Activated B cell treated with CpG ODN at 0.5 μM for 24 hours (primary cell): ENCODE measurements around the gene ABCC11. TPM values are rescaled to one million over a fixed set of nuclear protein-coding genes. Genes with fewer than 3 reads are reported as not detected.

ENCODE experiments used
- ATAC-seq: fragments of 200-7000 bp; cut with Tn5 transposase; one replicate; pipeline ENCODE4 v1.10.0; 2021; ENCODE audit warnings: low read depth, mild to moderate bottlenecking, moderate library complexity
- CTCF ChIA-PET: fragments of 350-600 bp; sonication (Branson Sonifier 250); formaldehyde crosslinking; loops from one replicate; lab custom pipeline; 2021; ENCODE audit warnings: antibody characterized with exemption; lab: Charles Lee
- POLR2A ChIA-PET: fragments of 350-600 bp; sonication (Branson Sonifier 250); formaldehyde crosslinking; loops from one replicate; lab custom pipeline; 2021; ENCODE audit warnings: antibody characterized with exemption; lab: Charles Lee
- DNase-seq: peaks from one replicate; pipeline ENCODE4 v3.0.0; 2022
- H3K27ac Mint-ChIP-seq: one replicate; pipeline ENCODE4 v1.8.0; 2020; ENCODE audit warnings: mixed read lengths
- H3K27me3 Mint-ChIP-seq: one replicate; pipeline ENCODE4 v1.8.0; 2021; ENCODE audit warnings: mixed read lengths
- H3K36me3 Mint-ChIP-seq: one replicate; pipeline ENCODE4 v1.8.0; 2021; ENCODE audit warnings: low read depth, mixed read lengths
- H3K4me1 Mint-ChIP-seq: one replicate; pipeline ENCODE4 v1.8.0; 2021; ENCODE audit warnings: mixed read lengths
- H3K4me3 Mint-ChIP-seq: one replicate; pipeline ENCODE4 v1.8.0; 2020; ENCODE audit warnings: mild to moderate bottlenecking, mixed read lengths
- H3K9me3 Mint-ChIP-seq: one replicate; pipeline ENCODE4 v1.8.0; 2020; ENCODE audit warnings: mixed read lengths
- CTCF ChIP-seq: fragments of 200-600 bp; IDR thresholded peaks from one replicate; pipeline ENCODE4 v1.8.0; 2022; ENCODE audit warnings: antibody characterized with exemption, mild to moderate bottlenecking
- intact Hi-C: fragments of 100-400 bp; cut with micrococcal nuclease; formaldehyde crosslinking; loops from one replicate; pipeline ENCODE4 v1.15.1; 2024
- total RNA-seq: library from RNA; stranded (reverse); gene quantifications from 2 replicates; pipeline ENCODE4 v1.2.3, GENCODE V29; 2022

The ABCC11 gene
- total RNA-seq, 1 donor from 2014 or later, result not detected

GRCh38 chr16:48220891-48221290, 26.4 kb downstream of the ABCC11 start:
- Mint-ChIP-seq H3K9me3 (no peaks in the 10 kb centered on the region), H3K27me3 (no peaks in the 10 kb centered on the region), H3K27ac (no peak overlapping the region), H3K4me3 (no peak overlapping the region), H3K4me1 (no peaks in the 10 kb centered on the region), H3K36me3 (no peaks in the 10 kb centered on the region)
- no peak for ATAC-seq
- intact Hi-C loops, result no loop called here
- CTCF ChIA-PET, result no interaction called here
- POLR2A ChIA-PET, result no interaction called here
- TF ChIP-seq CTCF, result no peak
- DNase-seq, result no peak

- ChIA-PET POLR2A (no interaction called here), CTCF (no interaction called here)
- DNase-seq, result no peak
- Mint-ChIP-seq H3K27me3 (peaks cover 5% of the 10 kb centered on the region), H3K36me3 (no peaks in the 10 kb centered on the region), H3K27ac (no peak overlapping the region), H3K9me3 (no peaks in the 10 kb centered on the region), H3K4me1 (no peaks in the 10 kb centered on the region), H3K4me3 (no peak overlapping the region)
- no peak for ATAC-seq
- TF ChIP-seq CTCF, result no peak
- intact Hi-C loops, result no loop called here
Measured at GRCh38 chr16:48218473-48218872, 28.9 kb downstream of the ABCC11 start.

- no peak for ATAC-seq
- CTCF ChIA-PET, result no interaction called here
- POLR2A ChIA-PET, result no interaction called here
Measured at GRCh38 chr16:48217708-48218107, 29.6 kb downstream of the ABCC11 start.

GRCh38 chr16:48215738-48216137, 31.6 kb downstream of the ABCC11 start:
- no peak for TF ChIP-seq CTCF

More at GRCh38 chr16:48217708-48218107, 29.6 kb downstream of the ABCC11 start:
- H3K4me3 Mint-ChIP-seq, result no peak overlapping the region
- TF ChIP-seq CTCF, result no peak
- peaks cover 5% of the 10 kb centered on the region for H3K27me3 Mint-ChIP-seq
- H3K36me3 Mint-ChIP-seq, result no peaks in the 10 kb centered on the region
- DNase-seq, result no peak
- H3K27ac Mint-ChIP-seq, result no peak overlapping the region
- no peaks in the 10 kb centered on the region for H3K9me3 Mint-ChIP-seq
- intact Hi-C loops, result no loop called here
- no peaks in the 10 kb centered on the region for H3K4me1 Mint-ChIP-seq

GRCh38 chr16:48212033-48212432, 35.3 kb downstream of the ABCC11 start:
- DNase-seq (no peak), ATAC-seq (no peak)
- H3K27me3 Mint-ChIP-seq, result peaks cover 14% of the 10 kb centered on the region
- no peaks in the 10 kb centered on the region for H3K4me1 Mint-ChIP-seq
- CTCF ChIA-PET, result no interaction called here
- no peak for TF ChIP-seq CTCF
- H3K36me3 Mint-ChIP-seq, result no peaks in the 10 kb centered on the region
- intact Hi-C loops, result no loop called here
- POLR2A ChIA-PET, result no interaction called here
- no peak overlapping the region for H3K4me3 Mint-ChIP-seq
- H3K9me3 Mint-ChIP-seq, result no peaks in the 10 kb centered on the region
- H3K27ac Mint-ChIP-seq, result no peak overlapping the region

More at GRCh38 chr16:48215738-48216137, 31.6 kb downstream of the ABCC11 start:
- DNase-seq, result no peak
- Mint-ChIP-seq H3K27ac (no peak overlapping the region), H3K27me3 (peaks cover 5% of the 10 kb centered on the region), H3K4me1 (no peaks in the 10 kb centered on the region), H3K4me3 (no peak overlapping the region), H3K9me3 (no peaks in the 10 kb centered on the region), H3K36me3 (no peaks in the 10 kb centered on the region)
- ChIA-PET POLR2A (no interaction called here), CTCF (no interaction called here)
- intact Hi-C loops, result no loop called here
- no peak for ATAC-seq
